HG03103 (cell line): ENCODE data around the gene PERP.
"Not testable (repeated sequence)": the region's sequence is repeated elsewhere in the genome, so short reads cannot be mapped to it uniquely, and the experiment has no call there.

Source experiments
- ATAC-seq: cut with Tn5 transposase; IDR thresholded peaks from one replicate; pipeline ENCODE4 v1.9.1; 2021; ENCODE audit warnings: low read depth; ENCODE audit not compliant: unreplicated experiment

Gene PERP

DNA sequence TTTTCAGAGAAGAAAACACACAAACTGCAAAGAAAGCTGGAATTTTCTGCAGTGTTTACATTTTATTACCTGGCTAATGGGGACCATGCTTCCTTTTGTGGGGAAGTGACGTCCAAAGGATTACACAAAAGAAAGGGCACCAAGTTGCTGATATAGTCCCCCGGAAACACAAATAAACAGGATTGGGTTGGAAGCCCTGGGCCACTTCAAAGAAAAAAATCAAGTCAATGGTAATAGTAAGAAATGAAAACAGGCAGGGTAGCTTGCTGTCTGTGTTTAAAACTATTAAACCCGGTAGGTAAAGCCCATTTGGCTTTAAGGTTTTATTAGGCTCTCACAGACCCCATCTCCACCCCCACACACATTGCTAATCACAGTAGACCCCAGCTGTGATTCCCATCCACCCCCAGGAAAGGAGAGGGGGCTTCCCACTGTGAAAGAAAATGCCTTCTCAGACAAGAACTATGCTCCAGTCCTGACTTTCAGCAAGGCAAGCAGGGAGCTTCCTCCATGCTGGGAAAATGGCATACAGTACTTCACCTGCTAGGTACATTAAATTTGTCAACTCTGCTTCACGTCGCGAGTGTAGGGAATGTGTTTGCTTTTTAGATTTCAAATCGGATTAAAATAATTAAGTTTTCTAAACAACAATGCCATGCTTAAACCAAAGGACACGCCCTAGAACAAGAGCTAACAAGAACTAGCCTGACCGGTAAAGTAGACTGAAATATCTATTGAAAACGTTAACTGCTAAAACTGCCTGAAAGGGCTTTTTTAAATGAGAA lies 1.1 kb downstream of the PERP start:
- ATAC-seq = no peak

DNA sequence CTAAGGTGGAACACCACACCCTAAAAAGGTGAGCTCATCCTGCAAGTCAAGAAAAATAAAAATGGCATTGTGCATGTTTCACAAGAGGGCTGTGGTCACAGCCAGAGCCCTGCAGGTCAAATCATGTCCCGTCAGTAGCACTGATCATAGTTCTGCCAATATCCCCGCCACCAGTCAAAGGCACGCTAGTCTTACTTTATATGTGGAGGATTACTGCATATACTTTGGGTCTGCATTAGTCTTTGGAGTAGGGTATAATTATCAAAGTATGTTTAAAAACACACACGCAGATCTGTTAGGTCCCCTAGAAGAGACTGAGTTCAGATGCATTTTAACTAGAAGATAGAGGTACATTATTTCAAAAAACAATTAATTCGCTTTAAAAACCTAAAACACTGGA lies 1.8 kb downstream of the PERP start:
- no peak for ATAC-seq

DNA sequence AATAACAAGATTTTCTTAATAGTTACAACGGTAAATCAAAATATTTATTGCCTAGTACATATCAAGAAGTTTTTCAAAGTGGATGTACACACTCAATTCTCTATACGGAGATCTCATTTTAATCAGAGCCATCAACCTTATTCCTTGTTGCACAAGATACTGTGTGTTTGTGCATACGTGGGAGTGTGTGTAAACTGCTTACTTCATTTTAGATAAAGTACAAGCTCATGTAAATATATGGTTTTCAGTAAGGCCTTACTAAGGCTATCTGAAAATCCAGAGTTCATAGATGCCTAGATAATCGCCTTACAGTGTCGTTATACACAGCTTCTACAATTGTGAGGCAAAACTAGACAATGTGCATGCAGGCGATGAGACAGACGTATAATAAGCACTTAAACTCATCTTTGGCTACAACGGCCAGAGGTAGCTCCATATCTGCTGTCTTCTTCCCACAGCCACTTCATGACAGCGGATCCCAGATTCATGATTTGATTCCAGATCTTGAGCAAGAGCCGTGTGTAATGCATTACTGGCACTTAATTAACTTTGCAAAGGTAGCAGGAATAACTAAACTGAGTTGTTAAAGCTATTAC lies 2.5 kb downstream of the PERP start:
- ATAC-seq = no peak

DNA sequence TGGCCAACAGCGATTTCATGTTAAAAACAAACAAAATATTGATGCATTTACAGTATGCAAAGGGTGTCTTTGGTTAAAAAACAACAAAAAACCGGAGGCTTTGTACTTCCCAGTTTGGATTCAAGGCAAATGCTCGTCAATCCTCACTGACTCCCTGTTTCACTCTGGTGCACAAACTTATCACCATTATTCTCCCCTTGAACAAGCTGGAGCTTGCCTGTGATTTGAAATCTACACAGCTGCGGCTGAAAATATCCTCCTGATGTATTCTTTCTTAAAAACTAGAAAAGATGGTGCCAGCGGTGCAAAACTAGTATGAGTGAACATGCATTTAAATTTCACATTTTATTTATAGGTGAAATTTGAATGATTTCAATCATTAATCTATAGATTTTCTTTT lies 3.3 kb downstream of the PERP start:
- ATAC-seq = no peak

DNA sequence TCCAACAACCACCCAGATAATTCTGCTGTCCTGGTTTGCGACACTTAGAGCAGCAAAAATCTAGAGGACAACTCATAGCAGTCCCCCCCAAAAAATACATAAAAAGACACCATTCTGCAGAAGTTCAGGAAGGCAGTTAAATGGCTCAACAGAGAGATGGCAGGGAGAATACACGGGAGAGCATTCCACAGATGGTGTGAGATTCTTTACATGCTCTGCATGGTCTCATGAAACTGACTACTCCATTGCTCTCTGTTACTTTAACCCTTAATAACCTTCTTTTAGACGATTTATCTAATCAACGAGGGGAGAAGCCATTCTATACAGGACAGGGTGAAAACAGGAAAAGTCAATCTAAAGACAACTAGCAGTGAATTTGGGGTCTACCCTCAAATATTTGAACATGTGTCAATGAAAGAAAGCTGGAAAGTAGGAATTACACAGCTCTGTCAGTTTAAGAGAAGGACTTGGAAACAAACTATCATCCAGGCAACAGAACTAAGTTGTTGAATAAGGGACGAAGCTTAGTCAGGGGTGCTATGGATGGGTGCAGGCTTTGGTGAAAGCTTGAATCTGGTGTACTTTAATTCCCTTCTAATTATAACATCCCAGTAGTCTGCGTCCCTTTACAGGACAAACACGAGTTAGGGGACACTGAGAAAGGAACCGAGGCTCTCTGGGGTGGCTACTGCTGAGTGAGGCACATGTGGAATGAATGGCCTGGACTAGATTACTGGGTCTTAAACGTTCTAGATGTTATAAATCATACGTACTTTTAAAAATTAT lies 5.1 kb downstream of the PERP start:
- ATAC-seq = no peak

DNA sequence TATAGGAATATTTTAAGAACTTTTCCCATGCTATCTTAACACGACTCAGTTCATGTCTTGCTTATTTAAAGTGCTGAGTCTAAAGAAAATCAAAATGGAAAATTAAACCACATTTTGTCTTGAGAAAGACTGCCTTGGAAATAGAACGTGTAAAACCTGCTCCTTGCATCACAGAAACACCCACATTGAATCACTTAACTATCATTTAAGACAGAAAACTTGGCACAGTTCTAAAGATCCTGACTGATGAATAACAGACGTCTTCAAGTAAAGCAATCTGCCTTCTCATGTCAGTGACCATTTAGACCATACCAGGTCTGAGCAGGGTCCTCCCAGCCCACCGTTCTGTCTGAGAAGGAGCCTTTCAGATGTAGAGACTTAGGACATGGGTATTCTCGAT lies 7.4 kb downstream of the PERP start:
- ATAC-seq = no peak

DNA sequence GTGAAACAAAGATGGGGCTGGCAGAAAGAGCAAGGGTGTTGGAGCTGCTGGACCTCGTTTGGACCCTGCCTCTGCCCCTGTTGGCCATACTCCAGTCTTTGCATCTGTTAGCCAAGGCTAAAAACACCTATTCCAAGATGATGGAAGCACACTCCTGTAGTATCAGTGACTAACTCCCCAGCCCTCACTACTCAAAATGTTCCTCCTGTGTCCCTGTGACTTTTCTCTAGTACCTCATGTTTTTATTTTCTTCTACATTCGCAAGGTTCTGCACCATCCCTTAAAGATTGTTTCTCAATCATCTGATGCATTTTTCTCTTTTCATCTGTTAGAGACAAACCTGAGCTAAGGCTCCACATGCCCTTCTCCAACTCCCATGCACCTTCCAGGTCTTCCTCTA lies 8.9 kb downstream of the PERP start:
- no peak for ATAC-seq

DNA sequence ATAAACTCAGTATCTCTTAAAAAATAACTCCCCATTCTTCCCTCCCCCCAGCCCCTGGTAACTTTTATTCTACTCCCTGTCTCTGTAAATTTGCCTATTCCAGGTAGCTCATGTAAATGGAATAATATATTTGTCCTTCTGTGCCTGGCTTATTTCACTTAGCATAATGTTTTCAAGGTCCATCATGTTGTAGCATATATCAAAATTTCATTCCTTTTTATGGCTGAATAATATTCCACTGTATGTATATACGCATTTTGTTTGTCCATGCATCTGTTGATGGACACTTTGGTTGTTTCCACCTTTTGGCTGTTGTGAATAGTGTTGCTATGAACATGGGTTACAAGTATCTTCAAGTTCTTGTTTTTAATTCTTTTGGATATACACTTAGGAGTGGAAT lies 13.0 kb downstream of the PERP start:
- no peak for ATAC-seq

DNA sequence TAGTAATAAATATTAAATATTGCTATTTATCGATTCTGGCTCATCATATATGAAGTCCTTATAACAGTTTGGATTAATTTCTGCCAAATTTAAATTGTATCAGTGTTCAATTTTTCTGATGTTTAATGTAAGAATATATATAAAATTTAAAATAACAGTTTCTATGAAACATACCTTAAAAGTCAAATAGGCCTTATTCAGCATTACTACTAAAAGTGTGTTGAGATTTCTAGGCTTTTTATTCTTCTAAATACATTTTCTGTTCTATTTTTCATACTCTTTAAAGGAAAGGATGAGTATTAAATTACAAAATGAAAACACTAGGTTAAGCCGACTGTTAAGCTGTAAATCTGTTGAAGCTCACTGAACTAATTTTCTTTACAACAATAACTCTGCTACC lies 13.6 kb downstream of the PERP start:
- ATAC-seq = no peak

DNA sequence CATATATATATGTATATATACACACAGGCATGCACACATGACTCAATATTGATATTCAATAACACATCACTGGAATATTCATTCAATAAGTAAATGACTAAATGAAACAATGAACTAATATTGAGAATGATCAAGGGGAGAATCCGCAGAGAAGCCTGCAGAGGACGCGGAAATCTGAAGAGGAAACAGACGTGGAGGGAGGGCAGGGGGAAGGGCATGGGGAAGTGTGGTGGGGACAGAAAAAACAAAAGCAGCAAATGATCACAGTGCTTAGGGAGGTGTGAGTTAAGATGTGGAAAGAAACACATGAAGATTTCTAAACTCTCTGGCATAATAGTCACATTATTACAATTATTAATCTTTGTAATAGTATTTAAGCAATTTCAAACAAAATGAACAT lies 14.5 kb downstream of the PERP start:
- ATAC-seq = no peak

DNA sequence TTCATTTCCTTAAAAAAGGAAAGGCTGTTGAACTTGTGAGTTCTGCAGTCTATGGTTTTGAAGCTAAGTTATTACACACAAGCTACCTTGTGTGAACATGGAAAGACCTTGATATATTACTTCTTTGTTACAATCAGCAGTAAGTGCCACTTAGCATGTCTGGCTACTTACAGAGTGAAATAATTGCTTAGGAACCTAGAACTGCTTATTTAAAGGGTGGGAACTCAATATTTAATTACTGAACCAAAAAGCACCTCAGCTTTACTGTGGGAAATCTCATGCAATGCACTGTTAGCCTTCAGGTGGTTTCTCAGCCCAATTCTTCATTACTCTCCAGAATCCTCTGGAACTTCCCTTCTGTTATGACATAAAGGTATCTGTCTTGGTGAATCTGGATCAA lies 17.9 kb downstream of the PERP start:
- ATAC-seq = no peak

DNA sequence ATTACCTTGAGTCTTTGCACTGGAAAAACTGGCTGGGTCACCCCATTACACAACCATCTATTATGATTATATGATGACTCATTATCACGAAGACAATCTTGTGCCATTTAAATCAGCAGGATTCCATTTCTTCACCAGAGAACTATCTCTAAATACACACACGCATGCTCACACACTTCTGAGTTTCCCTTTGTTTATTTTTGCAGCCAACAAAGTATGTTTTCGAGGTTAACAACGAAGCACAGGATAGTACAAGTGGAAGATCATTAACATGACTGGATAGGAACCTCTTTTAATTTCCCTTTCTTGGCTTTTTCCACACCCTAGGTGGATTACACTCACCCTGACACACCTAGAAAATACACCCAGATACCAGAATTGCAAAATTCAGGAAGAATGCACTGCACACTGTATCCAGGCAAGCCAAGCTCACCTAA lies 18.9 kb downstream of the PERP start:
- no peak for ATAC-seq

DNA sequence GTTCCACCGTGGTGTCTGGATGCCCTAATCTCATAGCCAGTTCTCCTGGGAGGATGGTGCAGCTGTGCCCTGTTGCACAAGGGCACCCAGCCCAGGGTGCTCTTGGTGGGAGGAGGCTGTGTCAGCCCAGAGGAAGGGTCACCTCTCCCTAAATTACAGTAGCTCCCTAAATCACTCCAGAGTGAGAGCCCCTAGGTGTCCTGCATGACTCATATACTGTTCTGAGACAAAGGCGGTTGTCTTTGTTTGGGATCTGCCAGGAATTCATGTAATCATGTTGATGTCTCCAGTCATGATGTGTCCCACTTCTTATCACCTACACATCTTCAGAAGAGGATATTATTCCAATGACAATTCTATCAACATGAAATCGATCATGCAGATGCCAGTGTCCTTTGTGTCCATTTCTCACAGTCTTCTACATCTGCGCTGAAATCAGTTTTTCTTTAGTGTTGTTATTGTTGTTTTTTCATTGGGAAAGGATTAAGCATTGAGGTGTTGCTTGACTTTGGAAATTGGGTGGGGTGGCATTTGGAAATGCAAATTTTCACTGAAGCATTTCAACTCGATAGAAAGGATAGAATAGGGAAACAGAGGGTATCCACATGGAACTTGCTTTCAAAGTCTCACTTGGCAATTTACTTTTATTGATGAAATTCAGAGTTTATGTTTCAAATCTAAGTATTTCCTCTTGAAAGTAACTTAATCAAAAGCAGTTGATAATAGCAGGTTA lies 19.5 kb downstream of the PERP start:
- ATAC-seq = no peak

DNA sequence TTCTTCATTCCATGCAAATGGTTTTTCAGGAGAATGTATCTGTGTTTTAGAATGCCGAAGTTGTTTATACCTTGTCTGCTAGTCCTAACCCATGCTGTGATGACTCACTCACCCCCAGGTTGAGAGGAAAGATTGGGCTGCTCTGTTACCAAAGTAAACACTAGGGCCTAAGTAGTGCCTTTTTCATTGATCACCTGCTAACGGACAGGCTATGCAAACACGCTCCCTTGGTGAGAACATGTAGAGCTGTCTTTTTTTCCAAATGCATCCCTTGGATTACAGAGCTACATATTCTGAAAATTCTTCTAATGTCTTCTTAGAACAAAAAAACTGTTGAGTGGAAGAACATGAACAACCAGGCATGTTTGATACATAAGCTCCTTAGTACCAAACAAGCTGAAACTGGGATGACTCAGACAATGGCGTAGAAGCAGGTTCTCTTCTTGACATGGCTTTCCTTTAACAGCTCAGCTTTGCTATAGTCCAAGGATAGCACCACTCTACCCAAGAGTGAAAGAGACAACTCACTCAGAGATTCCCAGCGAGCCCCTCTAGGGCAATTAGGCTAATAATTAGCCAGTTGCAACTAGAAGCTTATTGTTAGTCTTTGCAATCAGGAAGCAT lies 20.5 kb downstream of the PERP start:
- no peak for ATAC-seq

DNA sequence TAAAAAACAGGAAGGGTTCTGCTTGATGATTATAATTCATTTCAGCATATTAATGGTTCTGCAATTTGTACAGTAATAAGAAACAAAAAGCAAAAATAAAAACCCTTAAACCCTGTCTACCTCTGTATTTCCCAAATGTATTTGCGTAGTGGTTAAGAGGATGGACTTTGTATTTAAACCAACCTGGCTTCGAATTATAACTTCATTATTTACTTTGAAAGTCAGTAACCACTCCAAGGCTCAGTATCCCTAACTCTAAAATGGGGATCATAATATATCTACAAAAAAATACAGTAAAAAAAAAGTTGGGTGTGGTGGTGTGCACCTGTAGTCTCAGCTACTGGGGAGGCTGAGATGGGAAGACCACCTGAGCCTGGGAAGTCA lies 21.4 kb downstream of the PERP start:
- ATAC-seq = no peak

DNA sequence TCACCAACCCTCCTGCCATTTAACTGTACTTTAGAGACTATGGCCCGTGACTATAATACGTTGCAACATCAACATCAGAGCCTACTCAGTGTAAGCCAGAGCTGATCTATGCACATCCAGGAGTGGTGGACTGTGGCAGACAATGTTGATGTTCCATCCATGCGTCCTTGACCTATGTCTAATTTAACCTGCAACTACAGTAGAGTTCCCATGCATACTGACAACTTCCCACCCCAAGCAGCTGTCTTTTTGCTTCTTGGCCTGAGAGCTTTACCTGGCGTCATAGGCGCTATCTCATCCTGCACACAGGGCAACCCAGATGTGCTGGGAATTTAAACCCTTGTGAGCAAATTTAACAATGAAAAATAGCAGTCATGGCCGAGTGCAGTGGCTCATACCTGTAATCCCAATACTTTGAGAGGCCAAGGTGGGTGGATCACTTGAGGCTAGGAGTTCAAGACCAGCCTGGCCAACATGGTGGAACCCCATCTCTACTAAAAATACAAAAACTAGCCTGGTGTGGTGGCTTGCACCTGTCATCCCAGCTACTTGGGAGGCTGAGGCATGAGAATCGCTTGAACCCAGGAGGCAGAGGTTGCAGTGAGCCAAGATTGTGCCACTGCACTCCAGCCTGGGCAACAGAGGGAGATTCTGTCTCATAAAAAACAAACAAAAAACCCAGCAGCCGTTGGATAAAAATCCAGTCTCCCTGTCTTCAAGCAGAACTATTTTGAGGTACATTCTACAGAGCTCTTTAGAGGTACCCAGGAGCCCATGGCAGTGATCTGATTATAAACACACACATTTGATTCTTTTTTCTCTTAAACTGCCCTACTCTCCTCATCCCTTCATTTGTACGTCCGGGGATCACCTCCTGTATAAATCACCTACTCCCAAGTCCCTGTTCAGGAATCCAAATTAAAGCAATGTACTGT lies 22.0 kb downstream of the PERP start:
- no peak for ATAC-seq

DNA sequence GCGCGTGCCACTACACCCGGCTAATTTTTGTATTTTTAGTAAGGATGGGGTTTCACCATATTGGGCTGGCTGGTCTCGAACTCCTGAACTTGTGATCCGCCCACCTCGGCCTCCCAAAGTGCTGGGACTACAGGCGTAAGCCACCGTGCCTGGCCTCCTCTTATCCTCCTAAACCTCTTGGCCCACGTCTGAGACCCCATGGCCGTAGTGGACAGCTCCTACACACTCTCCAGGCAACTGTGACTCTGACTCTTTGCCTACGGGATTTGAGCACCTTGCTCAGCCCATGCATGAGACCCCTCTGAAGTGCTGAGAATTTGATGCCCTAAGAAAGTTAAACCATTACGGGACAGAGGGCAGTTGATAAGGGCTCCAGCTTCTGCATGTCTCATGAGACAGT lies 25.0 kb downstream of the PERP start:
- ATAC-seq = no peak

DNA sequence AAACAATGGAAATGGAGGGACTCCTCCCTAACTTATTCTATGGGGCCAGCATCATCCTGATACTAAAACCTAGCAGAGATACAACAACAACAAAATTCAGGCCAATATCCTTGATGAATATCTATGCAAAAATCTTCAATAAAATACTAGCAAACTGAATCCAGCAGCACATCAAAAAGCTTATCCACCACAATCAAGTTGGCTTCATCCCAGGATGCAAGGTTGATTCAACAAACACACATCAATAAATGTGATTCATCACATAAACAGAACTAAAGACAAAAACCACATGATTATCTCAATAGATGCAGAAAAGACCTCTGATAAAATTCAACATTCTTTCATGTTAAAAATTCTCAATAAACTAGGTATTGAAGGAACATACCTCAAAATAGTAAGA lies 27.7 kb downstream of the PERP start:
- ATAC-seq = not testable (repeated sequence)

DNA sequence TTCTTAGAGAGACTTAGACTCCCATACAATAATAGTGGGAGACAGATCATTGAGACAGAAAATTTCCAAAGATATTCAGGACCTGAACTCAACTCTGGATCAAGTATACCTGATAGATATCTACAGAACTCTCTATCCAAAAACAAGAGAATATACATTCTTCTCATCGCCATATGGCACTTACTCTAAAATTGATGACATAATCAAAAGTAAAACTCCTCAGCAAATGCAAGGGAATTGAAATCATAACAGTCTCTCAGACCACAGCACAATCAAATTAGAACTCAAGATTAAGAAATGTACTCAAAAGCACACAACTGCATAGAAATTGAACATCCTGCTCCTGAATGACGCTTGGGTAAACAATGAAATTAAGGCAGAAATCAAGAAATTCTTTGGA lies 28.7 kb downstream of the PERP start:
- no peak for ATAC-seq

DNA sequence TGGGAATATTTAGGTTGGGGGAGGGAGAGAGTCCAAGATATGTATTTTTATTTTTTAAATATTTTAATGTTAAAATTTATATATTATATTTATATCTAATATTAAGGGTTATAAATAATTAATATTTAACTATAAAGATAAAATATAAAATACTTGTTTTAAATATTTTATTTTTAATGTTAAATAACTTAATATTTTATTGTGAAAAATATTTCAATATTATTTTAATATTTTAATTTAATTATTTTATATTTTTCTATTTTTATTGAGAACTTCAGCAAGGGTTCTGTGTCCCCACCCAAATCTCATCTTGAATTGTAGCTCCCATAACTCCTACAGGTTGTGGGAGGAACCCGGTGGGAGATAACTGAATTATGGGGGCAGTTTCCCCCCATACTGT lies 34.0 kb downstream of the PERP start:
- no peak for ATAC-seq
